WI38 (cell line): ENCODE measurements around the gene TCF4.
A peak's percentile ranks its signal among the peaks of the same experiment; 100 is the strongest.

Experiments used
- H3K4me3 ChIP-seq: 2 replicates; pipeline ENCODE4 v1.5.1; 2011; ENCODE audit warnings: low read depth, mild to moderate bottlenecking, control low read depth, low read length
- TF ChIP-seq, protein P1 (sequence below): IDR thresholded peaks from 2 replicates; pipeline ENCODE4 v1.5.1; 2012; ENCODE audit warnings: low read depth, mild to moderate bottlenecking, control low read depth, low read length

TCF4 gene

GRCh38 chr18:55390898-55391297 is 197.1 kb downstream of the TCF4 start:
- no peak overlapping the region for H3K4me3 ChIP-seq
- TF ChIP-seq, protein P1, sequence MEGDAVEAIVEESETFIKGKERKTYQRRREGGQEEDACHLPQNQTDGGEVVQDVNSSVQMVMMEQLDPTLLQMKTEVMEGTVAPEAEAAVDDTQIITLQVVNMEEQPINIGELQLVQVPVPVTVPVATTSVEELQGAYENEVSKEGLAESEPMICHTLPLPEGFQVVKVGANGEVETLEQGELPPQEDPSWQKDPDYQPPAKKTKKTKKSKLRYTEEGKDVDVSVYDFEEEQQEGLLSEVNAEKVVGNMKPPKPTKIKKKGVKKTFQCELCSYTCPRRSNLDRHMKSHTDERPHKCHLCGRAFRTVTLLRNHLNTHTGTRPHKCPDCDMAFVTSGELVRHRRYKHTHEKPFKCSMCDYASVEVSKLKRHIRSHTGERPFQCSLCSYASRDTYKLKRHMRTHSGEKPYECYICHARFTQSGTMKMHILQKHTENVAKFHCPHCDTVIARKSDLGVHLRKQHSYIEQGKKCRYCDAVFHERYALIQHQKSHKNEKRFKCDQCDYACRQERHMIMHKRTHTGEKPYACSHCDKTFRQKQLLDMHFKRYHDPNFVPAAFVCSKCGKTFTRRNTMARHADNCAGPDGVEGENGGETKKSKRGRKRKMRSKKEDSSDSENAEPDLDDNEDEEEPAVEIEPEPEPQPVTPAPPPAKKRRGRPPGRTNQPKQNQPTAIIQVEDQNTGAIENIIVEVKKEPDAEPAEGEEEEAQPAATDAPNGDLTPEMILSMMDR, result no peak

- H3K4me3 ChIP-seq, result no peak overlapping the region
- TF ChIP-seq, protein P1, result no peak
Observed at GRCh38 chr18:55387139-55387984, 200.6 kb downstream of the TCF4 start.

- H3K4me3 ChIP-seq, result no peak overlapping the region
Observed at GRCh38 chr18:55386545-55386944, 201.4 kb downstream of the TCF4 start.

GRCh38 chr18:55385770-55386169 is 202.2 kb downstream of the TCF4 start:
- TF ChIP-seq, protein P1, result no peak
- no peak overlapping the region for H3K4me3 ChIP-seq

More at GRCh38 chr18:55386545-55386944, 201.4 kb downstream of the TCF4 start:
- TF ChIP-seq, protein P1, result no peak

DNA sequence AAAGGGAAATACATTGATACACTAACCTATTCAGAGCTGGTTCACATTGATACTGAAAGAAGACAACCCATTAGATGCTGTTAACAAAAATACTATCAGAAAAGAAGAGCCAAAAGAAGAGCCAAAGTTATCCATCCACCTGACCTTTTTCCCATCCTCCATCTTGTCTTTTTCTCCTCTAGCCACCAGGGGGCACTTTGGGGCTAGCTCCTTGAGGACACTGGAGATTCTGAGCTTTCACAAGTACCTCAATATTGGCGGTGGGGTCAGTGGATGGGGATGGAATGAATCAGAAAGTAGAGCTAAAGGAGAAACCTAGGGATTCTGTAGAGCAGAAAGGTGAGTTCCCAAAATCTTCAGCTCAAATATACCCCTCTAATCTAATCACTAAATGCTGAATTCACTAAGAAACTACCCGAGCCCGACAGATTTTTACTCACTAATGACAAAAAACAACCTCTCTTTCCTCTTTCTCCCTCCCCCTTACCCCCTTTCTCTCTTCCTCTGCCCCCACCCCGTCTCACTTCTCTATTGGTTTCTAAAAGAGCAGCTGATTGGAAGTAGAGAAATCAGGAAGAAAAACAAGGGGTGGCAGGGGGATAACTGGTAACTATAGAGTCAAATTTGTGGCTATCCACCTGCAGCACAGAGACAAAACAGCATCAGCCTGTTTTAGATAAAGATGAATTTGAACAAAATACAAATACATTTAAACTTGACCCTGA is 203.3 kb downstream of the TCF4 start:
- H3K4me3 ChIP-seq, result no peak overlapping the region
- TF ChIP-seq, protein P1, result peak; percentile 71

DNA sequence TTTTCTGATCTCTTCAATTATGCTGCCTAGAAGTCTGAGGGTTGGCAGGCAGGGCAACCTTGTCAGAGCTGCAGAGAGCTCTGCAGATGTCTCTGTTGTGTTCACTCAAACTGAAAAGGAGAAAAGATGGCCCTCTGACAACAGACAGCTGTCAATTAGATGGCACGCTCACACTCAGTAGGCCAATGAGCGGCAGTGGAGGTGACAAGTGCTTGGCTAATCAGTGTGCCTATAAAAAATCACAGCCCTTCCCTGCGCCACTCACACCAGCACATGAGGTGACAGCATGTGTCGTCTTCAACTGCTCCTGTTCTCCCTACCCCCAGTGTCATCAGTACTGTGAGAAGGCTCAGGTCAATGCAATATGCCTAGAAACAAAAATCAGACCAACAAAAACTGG is 203.9 kb downstream of the TCF4 start:
- H3K4me3 ChIP-seq, result no peak overlapping the region
- TF ChIP-seq, protein P1, result no peak

GRCh38 chr18:55382277-55382805 is 205.7 kb downstream of the TCF4 start:
- TF ChIP-seq, protein P1, result no peak
- no peak overlapping the region for H3K4me3 ChIP-seq
